HG02973 (cell line): ENCODE measurements around the gene MOB3C.

Source experiments
- ATAC-seq: cut with Tn5 transposase; IDR thresholded peaks from one replicate; pipeline ENCODE4 v1.9.1; 2021; ENCODE audit warnings: moderate library complexity; ENCODE audit not compliant: unreplicated experiment

MOB3C gene

GRCh38 chr1:46607345-46608130 lies 9.1 kb downstream of the MOB3C start:
- no peak for ATAC-seq

- ATAC-seq = no peak
These were observed 10.2 kb downstream of the MOB3C start for GRCh38 chr1:46606255-46606965.

GRCh38 chr1:46605232-46605631 lies 11.4 kb downstream of the MOB3C start:
- ATAC-seq = no peak

GRCh38 chr1:46603858-46604549 lies 12.6 kb downstream of the MOB3C start, which contains the start of gene MKNK1:
Gene MKNK1 (minus strand): TSS chr1:46604268. CDS start chr1:46583327, 20,941 bp downstream.
- peak; percentile 89 for ATAC-seq

GRCh38 chr1:46603481-46603857 lies 13.1 kb downstream of the MOB3C start:
- ATAC-seq = no peak

GRCh38 chr1:46601257-46602007 lies 15.2 kb downstream of the MOB3C start:
- ATAC-seq = no peak

GRCh38 chr1:46599059-46599970 lies 17.3 kb downstream of the MOB3C start:
- ATAC-seq = no peak

- ATAC-seq = no peak
These were observed 19.8 kb downstream of the MOB3C start for GRCh38 chr1:46596846-46597245.

GRCh38 chr1:46596036-46596435 lies 20.6 kb downstream of the MOB3C start:
- ATAC-seq = no peak

- no peak for ATAC-seq
These were observed 21.5 kb downstream of the MOB3C start for GRCh38 chr1:46595127-46595526.

- ATAC-seq = no peak
These were observed 22.5 kb downstream of the MOB3C start for GRCh38 chr1:46594063-46594462.

- ATAC-seq = no peak
These were observed 23.8 kb downstream of the MOB3C start for GRCh38 chr1:46592823-46593222.

GRCh38 chr1:46589529-46589928 lies 27.1 kb downstream of the MOB3C start:
- ATAC-seq = no peak

- no peak for ATAC-seq
These were observed 29.5 kb downstream of the MOB3C start for GRCh38 chr1:46587069-46587468.

- ATAC-seq = no peak
These were observed 31.2 kb downstream of the MOB3C start for GRCh38 chr1:46585312-46585938.

GRCh38 chr1:46583494-46583893 lies 33.1 kb downstream of the MOB3C start:
- ATAC-seq = no peak

- ATAC-seq = no peak
These were observed 33.6 kb downstream of the MOB3C start for GRCh38 chr1:46582972-46583371.

- no peak for ATAC-seq
These were observed 34.7 kb downstream of the MOB3C start for GRCh38 chr1:46581681-46582455.
